Brain microvascular endothelial cell (primary cell): ENCODE data around the gene PER3.

ENCODE experiments used
- DNase-seq: peaks from one replicate; pipeline ENCODE4 v3.0.0-alpha.2; 2020
- H3K27ac ChIP-seq: fragments of 250-450 bp; sonication (Bioruptor Pico); 2 replicates; pipeline ENCODE4 v1.5.1; 2020; ENCODE audit warnings: mild to moderate bottlenecking, moderate library complexity
- H3K27me3 ChIP-seq: fragments of 250-450 bp; sonication (Bioruptor Pico); replicated peaks from 2 replicates; pipeline ENCODE4 v1.5.1; 2020; ENCODE audit warnings: mild to moderate bottlenecking
- H3K36me3 ChIP-seq: fragments of 250-450 bp; sonication (Bioruptor Pico); replicated peaks from 2 replicates; pipeline ENCODE4 v1.5.1; 2020; ENCODE audit warnings: mild to moderate bottlenecking
- H3K4me3 ChIP-seq: 2 replicates; pipeline ENCODE4 v1.5.1; 2011; ENCODE audit warnings: low read depth, mild to moderate bottlenecking, control low read depth, low read length, moderate library complexity
- in situ Hi-C: cut with HindIII; loops from 2 replicates; pipeline ENCODE4 v1.10.0; 2017; ENCODE audit warnings: low sequenced_read_pairs, low pct_ligation_motif_present
- TF ChIP-seq, protein P1 (sequence below): IDR thresholded peaks from 2 replicates; pipeline ENCODE4 v1.5.1; 2011; ENCODE audit warnings: low read depth, mild to moderate bottlenecking, moderate library complexity, low read length, control low read depth, inconsistent platforms; ENCODE audit errors: missing control alignments

Gene PER3

GRCh38 chr1:7810395-7810794 is 26.3 kb downstream of the PER3 start:
- in situ Hi-C loops, result no loop called here
- Histone ChIP-seq H3K4me3 (no peak overlapping the region), H3K27me3 (no peaks in the 10 kb centered on the region), H3K27ac (peak overlapping the region; percentile 9), H3K36me3 (no peaks in the 10 kb centered on the region)
- peak; percentile 99 for DNase-seq
- TF ChIP-seq, protein P1, sequence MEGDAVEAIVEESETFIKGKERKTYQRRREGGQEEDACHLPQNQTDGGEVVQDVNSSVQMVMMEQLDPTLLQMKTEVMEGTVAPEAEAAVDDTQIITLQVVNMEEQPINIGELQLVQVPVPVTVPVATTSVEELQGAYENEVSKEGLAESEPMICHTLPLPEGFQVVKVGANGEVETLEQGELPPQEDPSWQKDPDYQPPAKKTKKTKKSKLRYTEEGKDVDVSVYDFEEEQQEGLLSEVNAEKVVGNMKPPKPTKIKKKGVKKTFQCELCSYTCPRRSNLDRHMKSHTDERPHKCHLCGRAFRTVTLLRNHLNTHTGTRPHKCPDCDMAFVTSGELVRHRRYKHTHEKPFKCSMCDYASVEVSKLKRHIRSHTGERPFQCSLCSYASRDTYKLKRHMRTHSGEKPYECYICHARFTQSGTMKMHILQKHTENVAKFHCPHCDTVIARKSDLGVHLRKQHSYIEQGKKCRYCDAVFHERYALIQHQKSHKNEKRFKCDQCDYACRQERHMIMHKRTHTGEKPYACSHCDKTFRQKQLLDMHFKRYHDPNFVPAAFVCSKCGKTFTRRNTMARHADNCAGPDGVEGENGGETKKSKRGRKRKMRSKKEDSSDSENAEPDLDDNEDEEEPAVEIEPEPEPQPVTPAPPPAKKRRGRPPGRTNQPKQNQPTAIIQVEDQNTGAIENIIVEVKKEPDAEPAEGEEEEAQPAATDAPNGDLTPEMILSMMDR, result no peak

DNA sequence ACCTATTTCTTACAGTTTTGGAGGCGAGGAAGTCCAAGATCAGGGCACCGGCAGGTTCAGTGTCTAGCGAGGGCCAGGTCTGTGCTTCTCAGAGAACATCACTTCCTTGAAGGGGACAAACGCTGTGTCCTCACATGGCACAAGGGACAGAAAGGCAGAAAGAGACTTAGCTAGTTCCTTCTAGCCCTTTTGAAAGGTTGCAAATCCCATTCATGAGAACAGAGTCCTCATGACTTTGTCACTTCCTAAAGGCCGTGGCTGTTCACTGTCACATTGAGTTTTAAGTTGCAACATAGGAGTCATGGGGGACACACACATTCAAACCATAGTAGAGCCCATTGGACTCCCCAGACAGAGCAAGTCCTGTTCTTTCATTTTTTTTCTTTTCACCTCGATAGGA is 27.4 kb downstream of the PER3 start:
- TF ChIP-seq, protein P1, result no peak
- no peak overlapping the region for H3K27ac ChIP-seq
- H3K36me3 ChIP-seq, result no peaks in the 10 kb centered on the region
- no peaks in the 10 kb centered on the region for H3K27me3 ChIP-seq
- no peak overlapping the region for H3K4me3 ChIP-seq
- no peak for DNase-seq
- in situ Hi-C loops, result no loop called here

DNA sequence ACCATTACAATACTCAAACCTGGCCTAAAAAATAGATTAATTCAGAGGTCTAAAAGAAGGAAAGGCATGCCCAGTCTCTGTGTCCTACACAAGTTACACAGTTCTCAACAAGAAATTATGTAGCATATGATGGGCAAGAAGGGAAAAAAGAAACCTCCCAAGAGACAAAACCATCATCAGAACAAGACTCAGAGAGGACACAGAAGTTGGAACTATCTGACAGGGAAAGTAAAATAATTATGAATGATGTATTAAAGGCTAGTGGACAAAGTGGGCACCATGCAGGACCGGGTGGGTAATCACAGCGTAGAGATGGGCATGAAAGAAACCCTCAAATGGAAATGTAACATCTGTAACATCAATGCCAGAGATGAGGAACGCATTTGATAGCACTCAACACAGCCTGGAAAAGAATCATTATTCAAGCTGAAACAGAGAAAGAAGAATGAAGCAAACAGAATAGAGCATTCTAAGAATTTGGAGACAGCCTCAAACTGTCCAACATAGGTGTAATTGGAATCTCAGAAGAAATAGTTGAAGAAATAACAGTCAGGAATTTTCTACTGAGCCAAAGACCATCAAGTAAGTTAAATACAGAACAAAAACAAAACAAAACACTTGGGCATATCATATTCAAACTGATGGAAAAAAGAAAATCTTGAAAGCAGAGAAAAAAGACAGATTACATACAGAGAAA is 29.7 kb downstream of the PER3 start:
- Histone ChIP-seq H3K27ac (no peak overlapping the region), H3K27me3 (no peaks in the 10 kb centered on the region), H3K36me3 (no peaks in the 10 kb centered on the region), H3K4me3 (no peak overlapping the region)
- in situ Hi-C loops, result no loop called here
- TF ChIP-seq, protein P1, result no peak
- DNase-seq, result no peak

GRCh38 chr1:7821282-7821681 is 37.2 kb downstream of the PER3 start:
- TF ChIP-seq, protein P1, result no peak
- Histone ChIP-seq H3K27ac (no peak overlapping the region), H3K4me3 (no peak overlapping the region), H3K27me3 (no peaks in the 10 kb centered on the region), H3K36me3 (no peaks in the 10 kb centered on the region)
- in situ Hi-C loops, result no loop called here
- no peak for DNase-seq

- no peak for DNase-seq
- in situ Hi-C loops, result no loop called here
- no peaks in the 10 kb centered on the region for H3K27me3 ChIP-seq
- H3K27ac ChIP-seq, result no peak overlapping the region
- no peaks in the 10 kb centered on the region for H3K36me3 ChIP-seq
- no peak overlapping the region for H3K4me3 ChIP-seq
- TF ChIP-seq, protein P1, result no peak
These were observed 40.6 kb downstream of the PER3 start for GRCh38 chr1:7824701-7825100.

DNA sequence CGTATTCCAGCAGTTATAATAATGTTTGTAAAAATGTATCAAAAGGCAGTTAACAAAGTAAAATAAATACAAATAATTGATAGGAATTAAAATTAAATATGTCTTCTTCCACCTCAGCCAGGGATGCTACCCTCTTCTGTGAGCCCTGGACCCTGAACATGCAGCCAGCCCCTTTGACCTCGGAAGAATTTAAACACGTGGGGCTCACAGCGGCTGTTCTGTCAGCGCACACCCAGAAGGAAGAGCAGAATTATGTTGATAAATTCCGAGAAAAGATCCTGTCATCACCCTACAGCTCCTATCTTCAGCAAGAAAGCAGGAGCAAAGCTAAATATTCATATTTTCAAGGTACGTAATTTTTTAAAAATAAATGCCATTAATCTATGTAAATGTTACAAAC is 42.3 kb downstream of the PER3 start:
- H3K36me3 ChIP-seq, result no peaks in the 10 kb centered on the region
- H3K27me3 ChIP-seq, result no peaks in the 10 kb centered on the region
- no peak overlapping the region for H3K27ac ChIP-seq
- in situ Hi-C loops, result no loop called here
- no peak for DNase-seq
- TF ChIP-seq, protein P1, result no peak
- H3K4me3 ChIP-seq, result no peak overlapping the region
